Transverse colon (tissue), 4 donors: ENCODE results near the gene JCAD.

Experiments
- CTCF ChIP-seq, 5 experiments: fragments of 200-600 bp in 3 of 5; fragments of 450-650 bp in 2 of 5; sonication (generic) in 3 of 5; IDR thresholded peaks; 1 replicate in 2 of 5; 2 replicates in 3 of 5; pipeline ENCODE4 v1.5.1; 2016 to 2017; ENCODE audit warnings: antibody characterized with exemption in 5 of 5, inconsistent platforms in 3 of 5, mild to moderate bottlenecking in 2 of 5, moderate library complexity in 1 of 5
- EP300 ChIP-seq: sonication (generic); formaldehyde crosslinking; IDR thresholded peaks from one replicate; pipeline ENCODE4 v1.6.1; 2017; ENCODE audit warnings: antibody characterized with exemption, low read depth
- POLR2A ChIP-seq: fragments of 450-650 bp; IDR thresholded peaks from one replicate; pipeline ENCODE4 v1.6.1; 2016; ENCODE audit warnings: antibody characterized with exemption, mild to moderate bottlenecking, moderate library complexity
- POLR2AphosphoS5 ChIP-seq, 3 donors: sonication (generic); formaldehyde crosslinking; IDR thresholded peaks; one replicate each; pipeline ENCODE4 v1.6.1; 2016; ENCODE audit warnings: antibody characterized with exemption in 3 of 3

DNA sequence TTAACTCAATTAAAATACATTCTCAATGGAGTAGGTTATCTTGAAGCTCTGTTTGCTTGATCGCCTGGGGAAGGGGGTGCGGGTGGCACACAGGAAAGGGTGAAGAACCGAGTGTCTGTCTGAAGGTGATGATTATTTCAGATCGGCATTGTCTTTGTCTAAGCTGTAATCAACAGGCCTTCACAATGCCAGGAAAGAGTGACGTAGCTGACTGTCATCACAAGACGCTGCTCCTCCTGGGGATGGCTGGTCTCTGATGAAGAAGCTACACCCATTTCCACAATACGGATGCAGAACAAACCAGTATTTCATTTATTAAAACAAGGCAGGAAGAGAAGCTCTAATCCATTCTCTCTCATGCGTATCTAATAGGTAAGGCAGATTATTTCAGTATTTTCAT, 19.4 kb downstream of the JCAD start:
- no peak for TF ChIP-seq CTCF (IDR thresholded peaks at IDR 0.05)
- no peak for TF ChIP-seq POLR2A
- no peak for TF ChIP-seq POLR2AphosphoS5 (IDR thresholded peaks at IDR 0.05)
- TF ChIP-seq EP300, result no peak
